ENCODE results near the gene SPRED2. TPM values are rescaled to one million over a fixed set of nuclear protein-coding genes. Genes with fewer than 3 reads are reported as not detected.
"Not testable (repeated sequence)": the region's sequence is repeated elsewhere in the genome, so short reads cannot be mapped to it uniquely, and the experiment has no call there.

SPRED2 gene
- total and polyA plus RNA-seq, 8 donors, result 31.5 to 47.1 (median 40.4) TPM

- Histone ChIP-seq H3K9me3 (no peaks in the 10 kb centered on the region), H3K4me3 (no peak overlapping the region), H3K4me1 (peaks cover 3 to 6% of the 10 kb centered on the region in 2 donors), H3K27ac (no peak overlapping the region), H3K36me3 (no peaks in the 10 kb centered on the region), H3K27me3 (no peaks in the 10 kb centered on the region)
- intact Hi-C loops (cut with DNase I), result no loop called here
- TF ChIP-seq CTCF (IDR thresholded peaks at IDR 0.05), result no peak
- no peak for ATAC-seq
- no peak for DNase-seq
Observed at GRCh38 chr2:65344182-65344581, 88.2 kb downstream of the SPRED2 start.

- intact Hi-C loops (cut with DNase I), result no loop called here
- no peak for DNase-seq
- no peak for ATAC-seq
- H3K27ac ChIP-seq, result no peak overlapping the region
- H3K4me3 ChIP-seq, result no peak overlapping the region
- H3K9me3 ChIP-seq, result no peaks in the 10 kb centered on the region
- H3K27me3 ChIP-seq, result no peaks in the 10 kb centered on the region
- no peak for TF ChIP-seq CTCF (IDR thresholded peaks at IDR 0.05)
- H3K36me3 ChIP-seq, result no peaks in the 10 kb centered on the region
- peaks cover 3 to 4% of the 10 kb centered on the region in 2 donors for H3K4me1 ChIP-seq
Observed at GRCh38 chr2:65343386-65343785, 89.0 kb downstream of the SPRED2 start.

- ATAC-seq (peak; percentile 75), DNase-seq (no peak)
- Histone ChIP-seq H3K9me3 (no peaks in the 10 kb centered on the region), H3K27ac (no peak overlapping the region), H3K36me3 (no peaks in the 10 kb centered on the region), H3K4me1 (peaks cover 3 to 4% of the 10 kb centered on the region in 2 donors), H3K27me3 (no peaks in the 10 kb centered on the region), H3K4me3 (no peak overlapping the region)
- TF ChIP-seq CTCF (IDR thresholded peaks at IDR 0.05), result no peak
- intact Hi-C loops (cut with DNase I), result no loop called here
Observed at GRCh38 chr2:65340898-65341681, 91.3 kb downstream of the SPRED2 start.

GRCh38 chr2:65339648-65340047 lies 92.8 kb downstream of the SPRED2 start:
- Histone ChIP-seq H3K9me3 (no peaks in the 10 kb centered on the region), H3K27ac (no peak overlapping the region), H3K4me3 (no peak overlapping the region), H3K27me3 (no peaks in the 10 kb centered on the region), H3K4me1 (peaks cover 3 to 4% of the 10 kb centered on the region in 2 donors), H3K36me3 (no peaks in the 10 kb centered on the region)
- ATAC-seq (peak; percentile 21), DNase-seq (no peak)
- no peak for TF ChIP-seq CTCF (IDR thresholded peaks at IDR 0.05)
- intact Hi-C loops (cut with DNase I), result no loop called here

- intact Hi-C loops (cut with DNase I); H3K36me3 ChIP-seq; DNase-seq; H3K27me3 ChIP-seq; H3K9me3 ChIP-seq; H3K4me1 ChIP-seq; ATAC-seq; H3K27ac ChIP-seq; H3K4me3 ChIP-seq: not testable (repeated sequence)
Observed at GRCh38 chr2:65338830-65339495, 93.4 kb downstream of the SPRED2 start.

GRCh38 chr2:65337915-65338314 lies 94.5 kb downstream of the SPRED2 start:
- H3K27me3 ChIP-seq; H3K4me3 ChIP-seq; DNase-seq; H3K9me3 ChIP-seq; H3K36me3 ChIP-seq; H3K4me1 ChIP-seq; H3K27ac ChIP-seq; ATAC-seq; intact Hi-C loops (cut with DNase I): not testable (repeated sequence)

All from left lung (tissue), 10 donors.